DOHH2 (cell line): ENCODE data around the gene KRT31.
"Not testable (repeated sequence)": the region's sequence is repeated elsewhere in the genome, so short reads cannot be mapped to it uniquely, and the experiment has no call there.

Experiments
- CTCF ChIP-seq: fragments of 200-600 bp; sonication (generic); IDR thresholded peaks from one replicate; pipeline ENCODE4 v1.5.1; 2014; ENCODE audit warnings: antibody characterized with exemption, mild to moderate bottlenecking, low read depth, low read length; ENCODE audit not compliant: poor library complexity, severe bottlenecking
- EZH2phosphoT487 ChIP-seq: fragments of 200-600 bp; sonication (generic); IDR thresholded peaks from 2 replicates; pipeline ENCODE4 v1.6.1; 2017; ENCODE audit warnings: borderline replicate concordance, mild to moderate bottlenecking, antibody characterized with exemption, low read length, moderate library complexity, mixed read lengths

- TF ChIP-seq CTCF, EZH2phosphoT487: not testable (repeated sequence)
Measured at GRCh38 chr17:41381943-41382342, 15.5 kb downstream of the KRT31 start, which contains the start of gene KRT34.
